ENCODE measurements around the gene C20orf204. TPM values are rescaled to one million over a fixed set of nuclear protein-coding genes. Genes with fewer than 3 reads are reported as not detected.

C20orf204 gene
- total and polyA plus RNA-seq, 9 of the 15 experiments (the other 6 are each of a cell fraction or from before 2014, with no cell fraction given): 0.11 to 1.1 (median 0.36) TPM; not detected in 2

GRCh38 chr20:64082820-64083377, 46.9 kb downstream of the C20orf204 start:
- ChIA-PET POLR2A (interaction anchor here (1.0 kb wide), 1 partner anchor 9 kb away, joined by 3 read pairs; no protein-coding TSS in a partner anchor), CTCF (ENCODE audit: low intra/inter-chr PET ratio) (interaction anchor here (2.4 kb wide), 1 partner anchor 38 kb away, joined by 14 read pairs; no protein-coding TSS in a partner anchor)
- TF ChIP-seq PPARD (CRISPR knock-in tag; IDR thresholded peaks at IDR 0.05): no peak
- TF ChIP-seq PBX2 (CRISPR knock-in tag; IDR thresholded peaks at IDR 0.05; ENCODE audit: low read depth): no peak
- no peak for TF ChIP-seq PBX2 (tag; conservative IDR thresholded peaks at IDR 0.05; ENCODE audit: low read depth)
- TF ChIP-seq KDM2B (CRISPR knock-in tag; IDR thresholded peaks at IDR 0.05): no peak
- TF ChIP-seq HDAC2 (IDR thresholded peaks at IDR 0.05): no peak
- TF ChIP-seq ZNF232 (CRISPR knock-in tag; IDR thresholded peaks at IDR 0.05): no peak
- TF ChIP-seq ZNF263 (CRISPR knock-in tag; IDR thresholded peaks at IDR 0.05; ENCODE audit: borderline replicate concordance): peak; percentile 11; the same call in 1 of the 2 replicates
- no peak for TF ChIP-seq SRF (CRISPR knock-in tag; IDR thresholded peaks at IDR 0.05)
- no peak for TF ChIP-seq LEF1 (IDR thresholded peaks at IDR 0.05)
- TF ChIP-seq MEF2D (tag; conservative IDR thresholded peaks at IDR 0.05; ENCODE audit: low read depth): no peak
- TF ChIP-seq MTF1 (CRISPR knock-in tag; IDR thresholded peaks at IDR 0.05; ENCODE audit: borderline replicate concordance): no peak
- 0 out of 4 replicates have a peak, but pooled peaks of 1 of the 2 experiments have one; percentile 6 for TF ChIP-seq HDAC1 (IDR thresholded peaks at IDR 0.05)
- TF ChIP-seq BACH1 (tag; IDR thresholded peaks at IDR 0.05): no peak
- Histone ChIP-seq H3K4me1 (replicated peaks in 1 of 2; ENCODE audit: control insufficient read depth in 2 of 2, insufficient read depth in 2 of 2, low read length in 2 of 2) (peaks cover 14 to 70% of the 10 kb centered on the region in 2 experiments; a peak in 4 of 5 replicates), H3K36me3 (ENCODE audit: control insufficient read depth, insufficient read depth, low read length) (no peaks in the 10 kb centered on the region), H3K4me3 (peak overlapping the region; percentile 44), H3K9me1 (ENCODE audit: control insufficient read depth, insufficient read depth, low read length) (no peaks in the 10 kb centered on the region), H3K4me2 (ENCODE audit: insufficient read depth, low read length) (peak overlapping the region; percentile 71), H3K79me2 (ENCODE audit: control insufficient read depth, insufficient read depth, low read length) (peaks cover 10% of the 10 kb centered on the region; the same call in 2 of the 3 replicates), H2AFZ (ENCODE audit: low read depth, low read length) (peak overlapping the region; percentile 75), H4K20me1 (replicated peaks; ENCODE audit: control insufficient read depth, insufficient read depth, low read length) (no peaks in the 10 kb centered on the region; the same call in 1 of the 2 replicates), H3K27ac (ENCODE audit: extremely low read depth, low read depth, low read length) (no peak overlapping the region), H3K27me3 (ENCODE audit: control insufficient read depth in 2 of 2, insufficient read depth in 2 of 2, low read length in 2 of 2) (peaks cover 6 to 30% of the 10 kb centered on the region in 2 experiments; a peak in 4 of 5 replicates), H3K9ac (ENCODE audit: insufficient read depth in 1 of 2, low read depth in 2 of 2, low read length in 2 of 2) (peak overlapping the region in 1 of 2 experiments; percentile 79; a peak in 2 of 4 replicates), H3K9me3 (replicated peaks; ENCODE audit: control insufficient read depth, insufficient read depth, low read depth, low read length) (peaks cover 2% of the 10 kb centered on the region; the same call in 1 of the 2 replicates)
- in situ Hi-C loops (cut with MboI): no loop called here
- no TSS peak for BruUV-seq (replicated peaks)
- FAIRE-seq: no peak
- no peak for ATAC-seq
- no peak for DNase-seq (ENCODE audit: extremely low read depth in 1 of 4, low spot score in 3 of 4)
- 20% methylated on average over 10 of the region's 13 CpGs for WGBS (ENCODE audit: insufficient coverage, low coverage, missing lambda C conversion rate)
- intact Hi-C loops (cut with micrococcal nuclease): loop anchor here (1.0 kb wide), 1 partner anchor 37 kb away; no protein-coding TSS in a partner anchor
